HG03521 (cell line): ENCODE results near the gene GALR3.
A peak's percentile ranks its signal among the peaks of the same experiment; 100 is the strongest.

ENCODE experiments used
- ATAC-seq: cut with Tn5 transposase; IDR thresholded peaks from one replicate; pipeline ENCODE4 v1.9.1; 2021; ENCODE audit warnings: mild to moderate bottlenecking, moderate library complexity; ENCODE audit not compliant: unreplicated experiment

The GALR3 gene

GRCh38 chr22:37818409-37819104 lies 4.6 kb upstream of the GALR3 start:
- ATAC-seq, result no peak

GRCh38 chr22:37819105-37819433 lies 4.1 kb upstream of the GALR3 start:
- no peak for ATAC-seq

- no peak for ATAC-seq
Observed at GRCh38 chr22:37820350-37820749, 2.8 kb upstream of the GALR3 start.

GRCh38 chr22:37822079-37822833 lies 926 bp upstream of the GALR3 start:
- ATAC-seq, result no peak

- ATAC-seq, result no peak
Observed at GRCh38 chr22:37824674-37825641, 1.8 kb downstream of the GALR3 start.

- ATAC-seq, result no peak
Observed at GRCh38 chr22:37827056-37827455, 3.9 kb downstream of the GALR3 start.

GRCh38 chr22:37830093-37830842 lies 7.1 kb downstream of the GALR3 start:
- ATAC-seq, result no peak

GRCh38 chr22:37831472-37831871 lies 8.3 kb downstream of the GALR3 start:
- no peak for ATAC-seq

- no peak for ATAC-seq
Observed at GRCh38 chr22:37832022-37832857, 9.1 kb downstream of the GALR3 start.

GRCh38 chr22:37842015-37842793 lies 19.0 kb downstream of the GALR3 start:
- no peak for ATAC-seq

- peak; percentile 39 for ATAC-seq
Observed at GRCh38 chr22:37843741-37844089, 20.5 kb downstream of the GALR3 start.

- ATAC-seq, result no peak
Observed at GRCh38 chr22:37844904-37845329, 21.7 kb downstream of the GALR3 start.

GRCh38 chr22:37846433-37846832 lies 23.3 kb downstream of the GALR3 start:
- ATAC-seq, result no peak

GRCh38 chr22:37848587-37849088 lies 25.5 kb downstream of the GALR3 start:
- ATAC-seq, result no peak

- ATAC-seq, result peak; percentile 54
Observed at GRCh38 chr22:37849089-37849751, 26.0 kb downstream of the GALR3 start, which contains the start of gene EIF3L. Gene EIF3L (plus strand): TSS chr22:37849419. CDS start chr22:37849450, 31 bp downstream.

- no peak for ATAC-seq
Observed at GRCh38 chr22:37850801-37851200, 27.6 kb downstream of the GALR3 start.

GRCh38 chr22:37852418-37852817 lies 29.2 kb downstream of the GALR3 start:
- ATAC-seq, result no peak

GRCh38 chr22:37854946-37855345 lies 31.8 kb downstream of the GALR3 start:
- ATAC-seq, result no peak
